RWPE2 (cell line): ENCODE data around the gene KEAP1.

Experiments
- ATAC-seq: fragments of 200-7000 bp; cut with Tn5 transposase; 3 replicates; pipeline ENCODE4 v1.9.1; 2021; ENCODE audit warnings: low read depth
- DNase-seq: peaks from one replicate; pipeline ENCODE4 v3.0.0-alpha.2; 2020; ENCODE audit warnings: low spot score
- H3K27ac ChIP-seq: fragments of 450-650 bp; 2 replicates; pipeline ENCODE4 v1.5.1; 2017; ENCODE audit warnings: mild to moderate bottlenecking; ENCODE audit not compliant: poor library complexity, severe bottlenecking
- H3K27me3 ChIP-seq: fragments of 250-450 bp; sonication (Bioruptor Pico); 2 replicates; pipeline ENCODE4 v1.5.1; 2021; ENCODE audit warnings: mild to moderate bottlenecking, moderate library complexity; ENCODE audit not compliant: insufficient read depth, poor library complexity, severe bottlenecking
- H3K36me3 ChIP-seq: fragments of 250-450 bp; sonication (Bioruptor Pico); 2 replicates; pipeline ENCODE4 v1.5.1; 2020; ENCODE audit warnings: low read depth, mild to moderate bottlenecking, moderate library complexity
- H3K4me1 ChIP-seq: fragments of 250-450 bp; sonication (Bioruptor Pico); 2 replicates; pipeline ENCODE4 v1.5.1; 2021; ENCODE audit warnings: mild to moderate bottlenecking, moderate library complexity; ENCODE audit not compliant: insufficient read depth, poor library complexity, severe bottlenecking
- H3K4me3 ChIP-seq: fragments of 250-450 bp; sonication (Bioruptor Pico); 2 replicates; pipeline ENCODE4 v1.5.1; 2021; ENCODE audit warnings: mild to moderate bottlenecking, moderate library complexity; ENCODE audit not compliant: severe bottlenecking
- H3K9me3 ChIP-seq: fragments of 250-450 bp; sonication (Bioruptor Pico); 2 replicates; pipeline ENCODE4 v1.5.1; 2021; ENCODE audit warnings: mild to moderate bottlenecking, moderate library complexity; ENCODE audit not compliant: severe bottlenecking
- CTCF ChIP-seq: fragments of 450-650 bp; IDR thresholded peaks from one replicate; pipeline ENCODE4 v1.5.1; 2017; ENCODE audit warnings: mild to moderate bottlenecking, moderate library complexity; ENCODE audit not compliant: poor library complexity, severe bottlenecking

KEAP1 gene

GRCh38 chr19:10508036-10508435 is 4.9 kb upstream of the KEAP1 start:
- DNase-seq (no peak), ATAC-seq (no peak)
- Histone ChIP-seq H3K9me3 (no peaks in the 10 kb centered on the region), H3K27ac (no peak overlapping the region), H3K4me3 (no peak overlapping the region), H3K27me3 (no peaks in the 10 kb centered on the region), H3K36me3 (no peaks in the 10 kb centered on the region), H3K4me1 (peaks cover 10% of the 10 kb centered on the region)
- no peak for TF ChIP-seq CTCF

GRCh38 chr19:10505583-10506229 is 2.5 kb upstream of the KEAP1 start:
- Histone ChIP-seq H3K36me3 (no peaks in the 10 kb centered on the region), H3K4me1 (peaks cover 15% of the 10 kb centered on the region), H3K4me3 (no peak overlapping the region), H3K9me3 (no peaks in the 10 kb centered on the region), H3K27ac (no peak overlapping the region), H3K27me3 (no peaks in the 10 kb centered on the region)
- ATAC-seq: no peak
- DNase-seq: no peak
- TF ChIP-seq CTCF: peak; percentile 67

- ATAC-seq (peak; percentile 92), DNase-seq (no peak)
- peaks cover 26% of the 10 kb centered on the region for H3K36me3 ChIP-seq
- peak overlapping the region; percentile 85 for H3K4me3 ChIP-seq
- no peaks in the 10 kb centered on the region for H3K27me3 ChIP-seq
- no peaks in the 10 kb centered on the region for H3K9me3 ChIP-seq
- H3K27ac ChIP-seq: peak overlapping the region; percentile 76
- H3K4me1 ChIP-seq: peaks cover 5% of the 10 kb centered on the region
- no peak for TF ChIP-seq CTCF
Measured at GRCh38 chr19:10502524-10503001, 593 bp downstream of the KEAP1 start.

- Histone ChIP-seq H3K4me3 (peak overlapping the region; percentile 85), H3K36me3 (peaks cover 26% of the 10 kb centered on the region), H3K27me3 (no peaks in the 10 kb centered on the region), H3K27ac (peak overlapping the region; percentile 76), H3K9me3 (no peaks in the 10 kb centered on the region), H3K4me1 (peaks cover 5% of the 10 kb centered on the region)
- no peak for DNase-seq
- peak; percentile 55 for ATAC-seq
- no peak for TF ChIP-seq CTCF
Measured at GRCh38 chr19:10501971-10502523, 1.1 kb downstream of the KEAP1 start.

- no peak overlapping the region for H3K4me3 ChIP-seq
- peaks cover 40% of the 10 kb centered on the region for H3K36me3 ChIP-seq
- peaks cover 5% of the 10 kb centered on the region for H3K4me1 ChIP-seq
- H3K27ac ChIP-seq: no peak overlapping the region
- H3K9me3 ChIP-seq: no peaks in the 10 kb centered on the region
- no peak for DNase-seq
- H3K27me3 ChIP-seq: no peaks in the 10 kb centered on the region
- no peak for TF ChIP-seq CTCF
- ATAC-seq: no peak
Measured at GRCh38 chr19:10500247-10500592, 2.9 kb downstream of the KEAP1 start.
